Fibroblast of villous mesenchyme (primary cell): ENCODE data around the gene ITGA2. TPM values are rescaled to one million over a fixed set of nuclear protein-coding genes. Genes with fewer than 3 reads are reported as not detected.

Experiments
- DNase-seq: peaks from one replicate; pipeline ENCODE4 v3.0.0-alpha.2; 2010; ENCODE audit warnings: low read depth
- H3K4me3 ChIP-seq: 2 replicates; pipeline ENCODE4 v1.5.1; 2011; ENCODE audit warnings: low read depth, mild to moderate bottlenecking, low read length
- total RNA-seq: library from RNA; depleted of rRNA; stranded (reverse); fragments of >200 nt; gene quantifications from 2 replicates; pipeline ENCODE4 v1.2.3, GENCODE V29; 2012
- TF ChIP-seq, protein P1 (sequence below): IDR thresholded peaks from 2 replicates; pipeline ENCODE4 v1.5.1; 2012; ENCODE audit warnings: low read depth, mild to moderate bottlenecking, low read length; ENCODE audit not compliant: insufficient read depth

ITGA2 gene
- total RNA-seq, 1 donor, result 35.0 TPM

DNA sequence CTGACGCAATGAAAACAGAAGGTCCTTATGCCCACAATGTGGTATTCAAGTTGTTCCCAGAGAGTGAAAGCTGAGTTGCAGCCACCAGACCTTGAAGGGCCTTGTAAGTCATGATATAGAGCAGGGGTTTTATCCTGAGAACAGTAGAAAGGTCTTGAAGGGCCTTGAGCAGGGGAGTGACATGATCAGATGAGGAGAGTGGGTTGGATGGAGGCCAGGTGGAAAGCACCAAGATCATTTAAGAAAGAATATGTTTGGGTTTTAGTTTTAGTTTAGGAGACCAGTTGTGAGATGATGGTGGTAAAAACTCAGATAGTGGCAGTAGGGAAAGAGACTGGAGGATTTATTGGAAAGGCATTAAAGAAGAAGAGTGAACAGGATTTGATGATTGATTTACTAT, 5.9 kb downstream of the ITGA2 start:
- TF ChIP-seq, protein P1, sequence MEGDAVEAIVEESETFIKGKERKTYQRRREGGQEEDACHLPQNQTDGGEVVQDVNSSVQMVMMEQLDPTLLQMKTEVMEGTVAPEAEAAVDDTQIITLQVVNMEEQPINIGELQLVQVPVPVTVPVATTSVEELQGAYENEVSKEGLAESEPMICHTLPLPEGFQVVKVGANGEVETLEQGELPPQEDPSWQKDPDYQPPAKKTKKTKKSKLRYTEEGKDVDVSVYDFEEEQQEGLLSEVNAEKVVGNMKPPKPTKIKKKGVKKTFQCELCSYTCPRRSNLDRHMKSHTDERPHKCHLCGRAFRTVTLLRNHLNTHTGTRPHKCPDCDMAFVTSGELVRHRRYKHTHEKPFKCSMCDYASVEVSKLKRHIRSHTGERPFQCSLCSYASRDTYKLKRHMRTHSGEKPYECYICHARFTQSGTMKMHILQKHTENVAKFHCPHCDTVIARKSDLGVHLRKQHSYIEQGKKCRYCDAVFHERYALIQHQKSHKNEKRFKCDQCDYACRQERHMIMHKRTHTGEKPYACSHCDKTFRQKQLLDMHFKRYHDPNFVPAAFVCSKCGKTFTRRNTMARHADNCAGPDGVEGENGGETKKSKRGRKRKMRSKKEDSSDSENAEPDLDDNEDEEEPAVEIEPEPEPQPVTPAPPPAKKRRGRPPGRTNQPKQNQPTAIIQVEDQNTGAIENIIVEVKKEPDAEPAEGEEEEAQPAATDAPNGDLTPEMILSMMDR, result no peak
- DNase-seq, result no peak
- no peak overlapping the region for H3K4me3 ChIP-seq

DNA sequence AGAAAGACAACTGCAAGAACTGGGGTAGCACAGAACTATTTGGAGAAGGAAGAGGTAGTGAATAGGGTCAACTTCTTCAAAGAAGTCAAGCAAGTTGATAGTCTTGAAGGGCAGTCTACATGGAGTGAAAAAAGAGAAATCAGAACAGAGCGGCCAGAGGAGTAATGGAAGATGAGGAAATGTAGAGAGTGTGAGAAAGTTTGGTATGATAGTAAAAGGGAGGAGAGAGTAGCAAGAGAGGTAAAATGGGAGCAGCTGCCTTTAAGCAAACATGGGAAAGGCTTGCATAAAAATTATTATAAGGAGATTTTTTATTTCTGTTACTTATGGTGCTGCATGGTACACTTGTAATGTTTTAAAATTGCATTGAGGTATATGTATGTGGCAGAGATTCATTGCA, 6.8 kb downstream of the ITGA2 start:
- H3K4me3 ChIP-seq, result no peak overlapping the region
- no peak for DNase-seq
- TF ChIP-seq, protein P1, result no peak

DNA sequence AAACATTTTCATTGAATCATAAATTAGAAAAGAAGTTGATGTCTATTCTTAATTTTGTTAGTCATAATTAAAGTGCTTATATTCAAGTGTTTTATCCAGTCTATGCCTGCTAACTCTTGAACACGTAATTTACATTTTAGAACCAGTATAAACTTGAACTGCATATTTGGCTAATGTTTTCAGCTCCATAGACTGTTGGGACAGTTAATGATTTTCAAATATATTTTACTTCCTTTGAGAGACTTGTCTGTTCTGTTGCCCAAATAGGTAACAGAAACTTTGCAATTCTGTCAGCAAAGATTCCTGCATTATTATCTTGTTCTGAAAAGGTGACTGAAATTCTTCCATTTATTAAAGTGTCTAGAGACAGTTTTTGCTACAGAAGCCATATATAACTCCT, 7.8 kb downstream of the ITGA2 start:
- DNase-seq, result no peak
- TF ChIP-seq, protein P1, result no peak
- H3K4me3 ChIP-seq, result no peak overlapping the region

DNA sequence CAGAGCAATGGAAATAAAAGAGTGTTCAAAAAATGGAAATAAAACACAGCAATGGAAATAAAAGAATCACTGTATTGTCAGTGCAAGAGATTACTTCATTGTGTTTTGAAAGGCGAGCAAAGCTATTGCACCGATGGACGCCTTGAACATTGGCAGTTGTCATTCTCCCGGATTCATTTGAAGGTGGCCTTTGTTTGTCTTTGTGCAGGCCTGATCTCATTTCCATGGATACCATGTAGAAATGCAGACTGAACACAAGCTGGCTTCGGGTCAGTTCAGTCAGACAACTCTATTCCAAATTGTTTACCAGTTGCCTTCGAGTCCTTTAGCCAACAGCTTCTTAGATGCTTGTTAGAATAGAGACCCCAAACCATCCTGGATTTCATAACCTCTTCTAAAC, 8.3 kb downstream of the ITGA2 start:
- no peak overlapping the region for H3K4me3 ChIP-seq
- TF ChIP-seq, protein P1, result no peak
- DNase-seq, result no peak

DNA sequence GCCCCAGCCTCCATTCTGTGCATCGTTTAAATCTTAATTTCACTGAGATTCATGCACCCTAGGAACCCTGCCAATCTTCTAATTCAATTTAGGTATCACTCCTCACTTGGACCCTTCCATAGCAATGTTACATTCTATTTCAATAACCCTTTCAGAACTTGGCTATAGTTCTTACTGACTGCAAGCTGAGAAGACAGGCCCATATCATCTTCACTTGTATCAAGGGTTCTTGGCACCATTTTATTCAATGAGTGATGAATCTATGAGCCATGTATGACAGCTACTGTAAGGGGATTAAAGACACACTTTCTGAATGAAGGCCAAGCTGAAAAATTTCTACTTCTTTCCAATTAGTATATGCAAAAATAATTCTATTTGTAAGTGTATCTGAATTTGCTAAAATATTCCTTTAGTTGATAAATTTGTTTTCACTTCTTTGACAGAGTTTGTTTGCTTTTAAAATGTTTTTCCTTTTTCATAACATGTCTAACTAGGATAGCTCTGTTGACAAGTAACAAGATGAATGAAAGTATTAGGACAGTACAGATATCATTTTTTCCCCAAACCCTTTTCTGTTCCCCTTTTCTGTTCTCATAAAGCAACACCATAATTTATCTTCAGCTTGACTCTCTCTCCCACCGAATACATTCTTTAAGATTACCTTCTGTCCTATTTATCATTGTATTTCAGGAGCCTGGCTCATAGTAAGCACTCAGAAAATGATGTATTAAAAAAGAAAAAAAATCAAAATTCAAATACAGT, 9.6 kb downstream of the ITGA2 start:
- TF ChIP-seq, protein P1, result no peak
- H3K4me3 ChIP-seq, result no peak overlapping the region
- DNase-seq, result no peak

DNA sequence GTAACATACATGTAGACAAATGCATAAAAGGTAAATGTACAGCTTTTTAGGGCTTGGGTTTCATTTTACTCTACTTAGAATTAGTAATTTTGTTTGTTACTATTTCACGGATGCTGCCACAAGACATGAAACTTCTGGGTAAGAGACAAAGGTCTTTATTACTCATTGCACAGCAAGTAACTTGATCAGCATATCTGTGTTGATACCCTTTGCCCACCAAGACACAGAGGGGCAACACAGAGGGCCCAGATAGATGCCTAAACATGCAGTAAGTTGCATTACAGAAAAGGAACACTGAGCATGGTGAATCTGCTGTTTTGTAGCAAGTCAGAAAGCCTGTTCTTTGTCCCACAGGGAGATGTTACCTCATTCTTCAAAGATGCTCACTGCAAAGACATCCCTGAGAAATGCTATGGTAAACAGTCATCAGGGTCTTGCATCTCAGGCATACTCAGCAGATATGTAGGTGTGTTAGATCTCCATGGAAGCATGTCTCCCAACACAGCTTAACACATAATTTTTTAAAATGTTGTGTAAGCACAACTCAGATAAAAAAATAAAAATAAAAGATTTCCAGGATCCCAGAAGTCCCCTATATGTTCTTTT, 10.3 kb downstream of the ITGA2 start:
- TF ChIP-seq, protein P1, result no peak
- H3K4me3 ChIP-seq, result no peak overlapping the region
- no peak for DNase-seq

DNA sequence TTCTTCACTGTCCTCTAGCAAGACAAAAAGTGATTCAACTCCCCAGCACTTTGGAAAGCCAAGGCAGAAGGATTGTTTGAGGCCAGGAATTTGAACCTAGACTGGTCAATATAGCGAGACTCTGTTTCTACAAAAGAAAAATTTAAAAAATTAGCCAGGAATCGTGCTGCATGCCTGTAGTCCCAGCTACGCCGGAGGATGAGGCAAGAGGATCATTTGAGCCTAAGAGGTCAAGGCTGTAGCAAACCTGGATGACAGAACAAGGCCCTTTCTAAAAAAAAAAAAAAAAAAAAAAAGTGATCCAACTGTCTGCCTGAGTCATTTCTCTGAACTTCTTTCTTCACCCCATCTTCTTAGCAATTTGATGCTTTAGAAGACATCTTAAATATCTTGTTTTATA, 12.4 kb downstream of the ITGA2 start:
- TF ChIP-seq, protein P1, result no peak
- DNase-seq, result no peak
- no peak overlapping the region for H3K4me3 ChIP-seq
